HTERT RPE-1 (cell line): ENCODE results near the gene LILRA1.
"Not testable (repeated sequence)": the region's sequence is repeated elsewhere in the genome, so short reads cannot be mapped to it uniquely, and the experiment has no call there.

Experiments
- in situ Hi-C: fragments of 300-500 bp; cut with MboI; formaldehyde crosslinking; loops from 4 replicates; pipeline ENCODE4 v1.14.3; 2020; ENCODE audit warnings: low sequenced_read_pairs

Gene LILRA1

DNA sequence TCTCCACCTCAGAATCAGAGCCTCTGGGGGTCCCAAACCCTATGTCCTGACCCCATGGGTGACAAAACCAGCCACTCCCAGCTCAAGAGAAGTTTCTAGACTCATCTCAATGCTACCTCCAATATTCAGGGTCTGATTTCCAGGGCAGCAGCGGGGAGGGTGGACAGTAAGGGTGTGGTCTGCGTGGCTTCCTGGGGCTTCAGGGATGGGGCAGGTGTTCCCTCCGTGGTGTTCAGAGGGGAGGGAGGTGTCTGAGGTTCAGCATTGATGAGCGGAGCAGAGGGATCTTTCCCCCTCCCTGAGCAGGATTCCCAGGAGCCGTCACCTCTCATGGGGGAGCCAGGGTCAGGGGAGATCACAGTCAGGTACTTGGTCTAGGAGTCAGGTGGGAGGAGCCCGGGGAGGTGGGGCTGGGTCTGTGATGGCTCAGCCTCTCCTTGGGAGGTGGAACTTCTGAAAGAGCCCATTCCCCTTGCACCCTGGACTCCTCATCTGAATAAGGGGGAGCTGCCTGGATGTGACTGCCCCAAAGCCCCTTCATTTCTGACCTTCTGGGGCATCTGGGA lies 16.9 kb upstream of the LILRA1 start:
- in situ Hi-C loops: no loop called here

DNA sequence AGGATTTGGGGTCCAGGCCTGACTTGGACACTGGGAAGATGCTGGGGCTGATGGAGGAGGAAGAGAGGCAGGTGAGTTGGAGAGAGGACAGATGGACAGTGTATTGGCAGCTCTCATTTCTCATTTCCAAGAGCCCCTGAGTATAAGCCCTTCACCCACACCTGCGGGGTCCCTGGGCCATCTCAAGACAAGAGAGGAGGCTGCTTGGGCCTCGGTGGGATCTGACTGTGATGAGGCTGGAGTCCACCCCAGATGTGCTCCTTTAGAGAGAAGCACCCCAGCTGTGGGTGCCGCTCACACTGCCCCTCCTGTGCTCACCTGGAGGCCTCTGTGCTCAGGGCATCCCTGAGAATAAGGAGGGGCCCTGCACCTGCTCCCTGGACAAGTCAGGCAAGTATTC lies 16.1 kb upstream of the LILRA1 start:
- in situ Hi-C loops: no loop called here

DNA sequence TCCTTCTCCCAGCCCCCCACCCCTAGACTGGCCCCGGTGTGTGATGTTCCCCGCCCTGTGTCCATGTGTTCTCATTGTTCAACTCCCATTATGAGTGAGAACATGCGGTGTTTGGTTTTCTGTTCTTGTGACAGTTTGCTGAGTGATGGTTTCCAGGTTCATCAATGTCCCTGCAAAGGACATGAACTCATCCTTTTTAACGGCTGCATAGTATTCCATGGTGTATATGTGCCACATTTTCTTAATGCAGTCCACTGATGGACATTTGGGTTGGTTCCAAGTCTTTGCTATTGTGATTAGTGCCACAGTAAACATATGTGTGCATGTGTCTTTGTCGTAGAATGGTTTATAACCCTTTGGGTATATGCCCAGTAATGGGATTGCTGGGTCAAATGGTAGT lies 15.2 kb upstream of the LILRA1 start:
- in situ Hi-C loops: not testable (repeated sequence)

DNA sequence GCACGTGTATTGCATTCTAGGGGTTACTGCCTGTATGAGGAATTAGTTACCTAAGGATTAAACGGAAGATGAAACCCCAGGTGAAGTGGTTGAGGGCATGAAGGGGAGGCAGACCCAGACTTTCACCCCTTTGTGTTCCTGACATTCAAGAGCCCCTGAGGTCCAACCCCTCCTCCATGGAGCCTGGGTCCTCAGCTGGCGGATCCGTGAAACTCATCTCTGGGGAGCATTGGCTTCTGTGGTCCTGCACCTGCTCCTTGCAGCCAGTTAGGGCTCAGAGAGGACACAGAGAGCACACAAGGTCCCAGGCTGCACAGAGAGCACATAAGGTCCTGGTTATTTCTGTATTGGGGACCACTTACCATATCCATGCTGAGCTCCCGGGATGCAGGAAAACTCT lies 7.0 kb upstream of the LILRA1 start:
- in situ Hi-C loops: no loop called here

DNA sequence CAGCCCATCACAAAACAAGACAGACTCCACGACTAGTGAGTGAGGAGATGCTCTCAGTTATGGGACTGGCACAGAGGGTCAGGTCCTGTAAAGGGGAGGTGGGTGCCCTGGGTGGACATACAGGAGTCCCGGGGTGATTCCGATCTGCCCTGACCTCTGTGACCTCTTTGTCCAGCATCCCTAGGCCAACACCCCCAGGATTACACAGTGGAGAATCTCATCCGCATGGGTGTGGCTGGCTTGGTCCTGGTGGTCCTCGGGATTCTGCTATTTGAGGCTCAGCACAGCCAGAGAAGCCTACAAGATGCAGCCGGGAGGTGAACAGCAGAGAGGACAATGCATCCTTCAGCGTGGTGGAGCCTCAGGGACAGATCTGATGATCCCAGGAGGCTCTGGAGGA lies 6.4 kb upstream of the LILRA1 start:
- in situ Hi-C loops: no loop called here

DNA sequence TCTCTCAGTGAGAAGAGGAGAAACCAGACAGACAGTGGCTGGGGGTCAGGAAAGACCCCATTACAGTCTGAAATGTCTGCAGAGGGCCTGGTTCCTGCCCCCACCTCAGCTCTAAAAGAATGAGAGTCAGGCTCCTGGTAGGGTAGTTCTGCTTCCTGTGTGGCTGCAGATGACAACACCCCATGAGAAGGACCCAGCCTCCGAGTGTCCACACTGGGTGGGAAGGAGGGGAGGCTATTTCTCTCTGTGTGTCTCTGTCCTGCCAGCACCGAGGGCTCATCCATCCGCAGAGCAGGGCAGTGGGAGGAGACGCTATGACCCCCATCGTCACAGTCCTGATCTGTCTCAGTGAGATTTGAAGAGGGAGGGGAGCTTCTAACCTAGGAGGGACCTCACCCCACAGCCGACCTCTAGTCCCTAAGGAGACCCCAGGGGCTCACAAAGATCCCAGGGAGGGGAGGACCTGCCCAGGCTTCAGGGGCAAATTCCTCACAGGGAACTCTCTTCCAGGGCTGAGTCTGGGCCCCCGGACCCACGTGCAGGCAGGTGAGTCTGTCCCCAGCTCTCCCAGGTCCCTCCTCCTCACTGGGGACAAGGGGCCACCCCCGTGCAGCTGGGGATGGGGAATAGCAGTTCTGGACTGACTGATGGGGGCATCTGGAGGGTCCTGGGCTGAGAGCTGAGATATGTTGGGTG lies 647 bp downstream of the LILRA1 start:
- in situ Hi-C loops: not testable (repeated sequence)

DNA sequence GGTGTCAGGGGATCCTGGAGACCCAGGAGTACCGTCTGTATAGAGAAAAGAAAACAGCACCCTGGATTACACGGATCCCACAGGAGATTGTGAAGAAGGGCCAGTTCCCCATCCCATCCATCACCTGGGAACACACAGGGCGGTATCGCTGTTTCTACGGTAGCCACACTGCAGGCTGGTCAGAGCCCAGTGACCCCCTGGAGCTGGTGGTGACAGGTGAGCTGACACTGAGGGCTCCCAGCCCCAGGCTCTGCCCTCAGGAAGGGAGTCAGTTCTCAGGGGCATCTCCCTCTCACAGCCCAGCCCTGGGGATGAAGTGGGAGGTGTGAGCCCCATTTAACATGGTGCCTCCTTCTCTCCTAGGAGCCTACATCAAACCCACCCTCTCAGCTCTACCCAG lies 1.3 kb downstream of the LILRA1 start:
- in situ Hi-C loops: no loop called here

DNA sequence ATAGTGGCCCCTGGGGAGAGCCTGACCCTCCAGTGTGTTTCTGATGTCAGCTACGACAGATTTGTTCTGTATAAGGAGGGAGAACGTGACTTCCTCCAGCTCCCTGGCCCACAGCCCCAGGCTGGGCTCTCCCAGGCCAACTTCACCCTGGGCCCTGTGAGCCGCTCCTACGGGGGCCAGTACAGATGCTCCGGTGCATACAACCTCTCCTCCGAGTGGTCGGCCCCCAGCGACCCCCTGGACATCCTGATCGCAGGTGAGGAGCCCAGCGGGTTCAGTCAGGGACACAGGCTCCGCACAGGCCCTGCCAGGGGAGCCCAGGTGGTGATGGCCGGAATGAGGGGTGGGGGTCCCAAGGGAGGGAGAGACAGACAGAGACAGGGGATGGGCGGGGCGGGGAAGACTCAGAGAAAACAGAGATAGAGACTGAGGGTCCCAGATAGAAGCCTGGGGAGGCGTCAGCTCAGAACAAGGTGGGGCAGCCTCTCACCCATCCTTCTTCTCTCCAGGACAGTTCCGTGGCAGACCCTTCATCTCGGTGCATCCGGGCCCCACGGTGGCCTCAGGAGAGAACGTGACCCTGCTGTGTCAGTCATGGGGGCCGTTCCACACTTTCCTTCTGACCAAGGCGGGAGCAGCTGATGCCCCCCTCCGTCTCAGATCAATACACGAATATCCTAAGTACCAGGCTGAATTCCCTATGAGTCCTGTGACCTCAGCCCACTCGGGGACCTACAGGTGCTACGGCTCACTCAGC lies 2.4 kb downstream of the LILRA1 start:
- in situ Hi-C loops: not testable (repeated sequence)

DNA sequence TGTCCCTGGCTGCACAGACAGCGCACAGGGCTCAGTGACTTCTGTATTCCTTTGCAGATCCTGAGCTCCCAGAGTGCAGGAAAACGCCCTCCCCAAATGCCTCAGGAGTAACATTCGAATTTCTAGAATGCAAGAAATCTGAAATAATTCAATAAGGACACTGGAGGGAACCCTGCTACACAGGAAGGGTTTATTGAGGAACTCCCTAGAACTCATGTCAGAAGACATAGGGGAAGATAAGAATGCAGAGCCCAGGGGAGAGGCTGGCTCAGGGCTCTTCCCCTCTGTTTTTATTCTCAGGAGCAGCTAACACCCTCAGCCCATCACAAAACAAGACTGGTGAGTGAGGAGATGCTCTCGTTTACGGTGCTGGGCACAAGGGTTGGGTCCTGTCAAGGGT lies 6.8 kb downstream of the LILRA1 start:
- in situ Hi-C loops: no loop called here

DNA sequence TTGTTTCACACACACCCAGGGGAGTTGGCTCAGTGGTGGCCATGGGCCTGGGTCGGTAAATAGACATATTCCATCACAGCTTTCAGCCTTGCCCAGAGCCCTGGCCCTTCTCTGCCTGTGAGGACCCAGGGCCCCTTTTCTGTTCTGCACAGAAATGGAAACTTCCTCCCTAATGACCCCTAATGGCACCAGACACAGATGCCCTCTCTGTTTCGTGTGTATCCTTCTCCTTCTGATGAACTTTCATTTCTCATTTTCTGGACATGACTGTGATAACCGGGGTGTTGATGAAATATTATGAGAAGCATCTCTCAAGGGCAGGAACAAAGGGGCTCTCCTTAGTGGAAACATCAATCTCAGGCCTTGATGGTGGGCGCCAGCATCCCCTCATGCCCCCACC lies 12.8 kb downstream of the LILRA1 start:
- in situ Hi-C loops: no loop called here

DNA sequence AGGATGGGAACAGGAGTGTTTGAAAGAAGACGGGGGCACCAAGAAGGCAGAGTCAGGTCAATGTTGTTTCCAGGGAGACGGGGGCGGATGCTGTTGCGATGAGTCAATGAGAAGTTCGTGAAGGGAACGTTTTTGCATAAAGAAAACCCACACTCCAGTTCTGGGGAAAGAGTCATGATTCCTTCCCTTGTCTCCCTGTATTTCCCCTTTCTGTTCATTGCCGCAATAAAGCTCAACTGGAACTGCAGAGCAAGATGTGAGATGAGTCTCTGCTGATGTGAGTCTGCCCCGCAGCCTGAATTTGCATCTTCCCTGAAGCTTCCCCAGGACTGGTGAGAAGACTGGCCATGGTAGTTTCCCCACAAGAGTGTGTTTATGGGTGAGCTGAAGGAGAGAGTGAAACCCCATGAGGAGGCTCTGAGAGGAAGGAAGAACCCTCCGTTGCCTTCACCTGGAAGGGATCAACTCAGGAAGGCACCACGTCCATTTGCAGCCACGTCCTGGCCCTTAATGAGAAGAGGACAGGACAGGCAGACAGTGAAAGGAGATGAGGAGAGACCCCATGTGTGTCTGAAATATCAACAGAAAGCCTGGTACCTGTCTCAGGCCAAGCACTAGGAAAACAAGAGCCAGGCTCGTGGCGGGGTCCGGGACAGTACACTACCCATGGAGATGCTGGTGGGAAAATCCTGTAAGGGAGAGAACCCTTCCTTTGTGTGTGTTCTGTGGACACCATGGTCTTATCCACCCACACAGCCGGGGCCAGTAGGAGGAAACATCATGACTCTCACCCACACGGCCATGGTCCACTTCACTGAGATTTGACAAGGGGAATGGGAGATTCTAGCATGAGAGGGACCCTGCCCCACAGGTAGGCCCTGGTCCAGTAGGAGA lies 13.7 kb downstream of the LILRA1 start:
- in situ Hi-C loops: no loop called here

DNA sequence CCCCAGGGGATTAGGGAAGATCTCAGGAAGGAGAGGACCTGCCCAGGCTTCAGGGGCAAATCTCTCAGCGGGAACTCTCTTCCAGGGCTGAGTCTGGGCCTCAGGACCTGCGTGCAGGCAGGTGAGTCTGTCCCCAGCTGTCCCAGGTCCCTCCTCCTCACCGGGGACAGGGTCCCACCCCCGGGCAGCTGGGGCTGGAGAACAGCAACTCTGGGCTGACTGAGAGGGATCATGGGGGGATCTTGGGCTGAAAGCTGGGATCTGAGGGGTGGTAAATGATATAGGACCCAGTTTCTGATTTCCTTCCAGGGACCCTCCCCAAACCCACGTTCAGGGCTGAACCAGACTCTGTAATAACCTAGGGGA lies 14.3 kb downstream of the LILRA1 start:
- in situ Hi-C loops: no loop called here

DNA sequence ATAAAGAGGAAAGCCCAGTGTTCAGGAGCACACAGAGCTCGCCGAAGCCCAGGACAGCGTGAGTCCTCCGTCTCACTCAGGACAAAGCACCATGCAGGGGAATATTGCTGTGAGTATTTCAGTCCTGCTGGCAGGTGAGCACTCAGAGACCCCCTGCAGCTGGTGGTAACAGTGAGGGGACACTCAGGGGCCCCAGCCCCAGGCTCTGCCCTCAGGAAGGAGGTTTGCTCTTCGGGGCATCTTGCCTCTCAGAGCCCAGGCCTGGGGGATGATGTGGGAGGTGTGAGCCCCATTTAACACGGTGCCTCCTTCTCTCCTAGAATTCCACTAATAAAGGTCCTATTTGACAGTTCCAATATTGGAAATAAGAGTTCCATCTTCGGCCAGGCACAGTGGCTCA lies 14.8 kb downstream of the LILRA1 start:
- in situ Hi-C loops: no loop called here

DNA sequence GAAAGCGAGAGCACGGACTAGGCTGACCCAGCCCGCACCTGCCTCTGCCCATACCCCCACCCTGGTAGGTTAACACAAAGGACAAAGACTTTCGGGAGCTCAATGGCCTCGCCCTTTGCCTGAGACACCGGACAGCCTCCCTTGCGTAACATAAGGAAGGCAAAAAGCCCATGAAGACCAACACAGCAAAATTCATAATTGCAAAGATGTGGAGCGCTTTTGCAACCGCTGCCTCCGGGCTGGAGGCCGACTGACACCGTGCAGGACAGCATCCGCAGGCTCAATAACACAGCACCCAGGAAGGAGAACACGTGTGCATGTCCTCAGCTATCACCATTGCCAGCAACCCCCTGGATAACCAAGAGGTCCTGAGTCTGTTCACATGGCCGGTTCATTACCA lies 15.4 kb downstream of the LILRA1 start:
- in situ Hi-C loops: no loop called here

DNA sequence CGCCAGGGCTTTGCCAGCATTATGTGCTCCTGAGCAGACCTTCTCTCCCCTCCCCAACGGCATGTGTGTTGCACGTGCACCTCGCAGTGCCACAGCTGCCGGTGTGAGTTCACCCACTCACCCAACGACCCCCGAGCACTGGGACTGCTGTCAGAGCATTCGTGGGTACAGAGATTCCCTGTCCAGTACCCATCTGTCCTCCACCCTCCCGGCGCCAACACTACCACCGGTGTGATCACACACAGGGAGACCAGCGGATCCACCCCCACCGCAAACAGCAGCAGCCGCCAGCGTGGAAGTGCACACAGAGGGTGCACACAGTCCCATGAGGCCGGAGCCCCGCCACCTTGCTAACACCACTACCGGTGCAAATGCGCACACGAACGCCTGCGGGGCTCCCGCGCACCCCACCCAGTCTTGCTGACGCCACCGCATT lies 15.9 kb downstream of the LILRA1 start:
- in situ Hi-C loops: no loop called here

DNA sequence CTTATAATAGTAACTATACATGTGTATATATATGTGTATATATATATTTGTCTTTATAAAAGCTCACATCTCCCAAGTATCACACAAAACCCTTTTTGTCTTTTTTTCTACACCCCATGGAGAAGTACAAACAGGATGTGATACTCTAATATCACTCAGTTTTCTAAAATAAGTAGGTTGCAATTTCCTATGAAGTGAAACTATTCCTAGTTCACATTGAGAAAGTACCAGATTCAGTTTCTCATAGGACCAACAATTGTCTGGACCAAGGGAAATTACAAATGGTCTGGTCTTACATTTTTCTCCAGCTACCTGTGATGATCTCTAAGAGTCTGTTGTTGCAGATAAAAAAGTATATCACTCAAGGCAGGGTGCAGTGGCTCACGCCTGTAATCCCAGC lies 19.0 kb downstream of the LILRA1 start:
- in situ Hi-C loops: no loop called here

DNA sequence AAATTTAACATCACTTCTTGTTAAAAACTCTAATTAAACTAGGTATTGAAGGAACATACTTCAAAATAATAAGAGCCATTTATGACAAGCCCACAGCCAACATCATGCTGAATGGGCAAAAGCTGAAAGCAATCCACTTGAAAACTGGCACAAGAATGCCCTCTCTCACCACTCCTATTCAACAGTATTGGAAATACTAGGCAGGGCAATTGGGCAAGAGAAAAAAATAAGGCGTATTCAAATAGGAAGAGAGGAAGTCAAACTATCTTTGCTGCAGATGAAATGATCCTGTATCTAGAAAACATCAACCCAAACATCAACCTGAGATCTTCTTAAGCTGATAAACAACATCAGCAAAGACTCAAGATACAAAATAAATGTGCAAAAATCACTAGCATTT lies 21.3 kb downstream of the LILRA1 start:
- in situ Hi-C loops: no loop called here

DNA sequence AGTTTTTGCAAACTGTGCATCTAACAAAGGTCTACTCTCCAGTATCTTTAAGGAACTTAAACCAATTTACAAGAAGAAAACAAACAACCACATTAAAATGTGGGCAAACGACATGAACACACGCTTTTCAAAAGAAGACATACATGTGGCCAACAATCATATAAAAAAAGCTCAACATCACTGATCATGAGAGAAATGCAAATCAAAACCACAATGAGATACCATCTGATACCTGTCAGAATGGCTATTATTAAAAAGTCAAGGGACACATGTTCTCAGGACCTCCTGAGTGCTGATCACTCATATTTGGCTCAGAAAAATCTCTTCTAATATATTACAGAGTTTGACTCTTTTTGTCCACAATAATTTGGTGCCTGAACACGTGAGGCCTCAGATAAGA lies 22.6 kb downstream of the LILRA1 start:
- in situ Hi-C loops: no loop called here

DNA sequence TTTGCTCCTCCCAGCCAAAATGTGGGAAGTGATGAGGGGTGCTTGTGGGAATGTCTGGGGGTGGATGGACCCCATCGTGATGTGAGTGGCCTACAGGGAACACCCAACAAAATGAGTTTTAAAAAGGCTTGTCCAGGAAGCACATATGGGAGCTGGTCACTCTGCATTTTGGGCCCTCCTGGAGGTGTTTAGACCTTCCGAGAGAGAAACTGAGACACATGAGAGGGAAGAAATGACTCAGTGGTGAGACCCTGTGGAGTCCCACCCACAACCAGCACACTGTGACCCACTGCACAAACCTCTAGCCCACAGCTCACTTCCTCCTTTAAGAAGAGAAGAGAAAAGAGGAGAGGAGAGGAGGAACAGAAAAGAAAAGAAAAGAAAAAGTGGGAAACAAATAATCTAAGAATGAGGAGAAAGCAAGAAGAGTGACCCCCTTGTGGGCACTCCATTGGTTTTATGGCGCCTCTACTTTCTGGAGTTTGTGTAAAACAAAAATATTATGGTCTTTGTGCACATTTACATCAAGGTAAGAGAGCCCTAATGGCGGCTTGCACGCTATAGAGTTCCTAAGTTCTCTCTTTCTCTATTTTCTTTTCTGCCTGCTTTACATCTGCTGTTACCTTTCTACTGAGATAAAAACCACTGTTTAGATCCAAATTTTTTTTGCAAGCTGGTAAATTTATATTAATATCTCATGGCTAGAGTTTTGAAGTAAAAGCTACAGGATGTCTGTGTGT lies 23.6 kb downstream of the LILRA1 start:
- in situ Hi-C loops: no loop called here

DNA sequence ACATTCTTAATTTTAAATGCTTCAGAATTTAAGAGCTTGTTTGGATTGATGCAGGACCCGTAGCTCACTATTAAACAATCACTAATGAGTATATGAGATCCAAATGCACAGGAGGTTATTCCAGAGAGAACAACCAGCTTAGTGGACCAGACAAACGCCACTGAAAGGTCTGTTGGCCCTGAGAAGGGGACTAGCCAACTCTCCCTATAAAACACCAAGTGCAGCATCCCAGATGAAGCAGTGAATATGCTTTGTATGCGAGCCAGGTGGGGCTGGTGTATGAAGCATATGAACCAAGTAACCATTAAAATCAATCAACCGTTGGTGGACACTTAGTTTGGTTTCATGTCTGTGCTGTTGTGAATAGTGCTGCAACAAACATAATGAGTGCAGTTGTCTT lies 27.0 kb downstream of the LILRA1 start:
- in situ Hi-C loops: no loop called here

DNA sequence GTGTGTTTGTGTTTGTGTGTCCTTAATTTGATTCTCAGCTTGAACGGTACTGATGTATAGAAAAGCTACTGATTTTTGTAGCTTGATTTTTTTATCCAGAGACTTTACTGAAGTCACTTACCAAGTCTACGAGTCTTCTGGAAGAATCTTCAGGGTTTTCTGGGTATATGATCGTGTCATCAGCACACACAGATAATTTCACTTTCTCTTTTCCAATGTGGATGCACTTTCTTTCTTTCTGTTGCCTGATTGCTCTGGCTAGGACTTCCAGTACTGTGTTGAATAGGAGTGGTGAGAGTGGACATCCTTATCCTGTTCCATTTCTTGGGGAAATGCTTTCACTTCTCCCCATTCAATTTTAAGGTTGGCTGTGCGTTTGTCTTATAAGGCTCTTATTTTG lies 29.0 kb downstream of the LILRA1 start:
- in situ Hi-C loops: no loop called here
